Nucleus accumbens (tissue), 56 donors: ENCODE data around the gene KCNK5.

Source experiments
- DNase-seq, 56 donors: peaks; one replicate each; lab custom pipeline; 2025; lab: John Stamatoyannopoulos, UW

Gene KCNK5

DNA sequence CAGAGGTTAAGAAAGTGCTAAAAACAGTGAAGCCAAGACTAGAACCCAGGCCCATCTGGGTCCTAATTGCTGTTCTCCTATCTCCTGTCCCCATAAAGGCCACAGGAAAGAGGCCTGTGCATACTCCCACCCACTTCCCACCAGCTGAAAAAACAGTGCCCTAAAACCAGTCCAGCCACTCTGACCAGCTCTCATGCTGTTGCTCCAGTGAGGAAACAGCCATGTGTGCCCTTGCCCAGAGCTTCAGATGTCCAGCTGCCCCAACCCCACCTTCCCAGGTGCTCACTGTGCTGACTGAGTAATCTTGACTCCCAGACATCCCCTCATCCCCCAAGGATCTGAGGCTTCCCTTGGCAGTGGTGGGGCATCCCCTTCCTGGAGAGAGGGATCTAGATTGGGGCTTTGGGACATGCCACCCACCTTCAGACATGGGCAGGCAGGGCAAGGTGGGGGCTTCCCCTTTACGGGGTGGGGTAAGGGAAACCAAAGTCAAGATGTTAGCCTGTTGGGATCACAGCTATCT, 28.7 kb downstream of the KCNK5 start:
- no peak for DNase-seq

DNA sequence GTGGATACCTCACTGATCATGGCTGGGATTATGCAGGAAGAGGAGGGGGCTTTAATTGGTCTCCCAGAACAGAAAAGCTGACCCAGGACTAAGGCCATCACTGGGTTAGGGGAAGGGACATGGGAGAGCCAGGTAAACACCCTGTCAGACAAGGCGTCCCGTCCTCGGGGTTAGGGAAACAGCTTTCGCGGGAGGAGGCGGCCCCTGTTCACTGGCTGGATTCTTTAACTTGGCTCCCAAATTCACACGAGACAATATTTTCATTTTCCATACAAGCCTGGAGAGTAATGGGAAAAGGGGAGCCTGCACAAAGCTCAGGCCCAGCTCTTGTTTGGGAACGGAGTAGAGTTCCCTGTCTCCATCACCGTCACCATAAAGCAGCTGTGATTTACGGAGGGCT, 29.3 kb downstream of the KCNK5 start:
- DNase-seq = no peak

DNA sequence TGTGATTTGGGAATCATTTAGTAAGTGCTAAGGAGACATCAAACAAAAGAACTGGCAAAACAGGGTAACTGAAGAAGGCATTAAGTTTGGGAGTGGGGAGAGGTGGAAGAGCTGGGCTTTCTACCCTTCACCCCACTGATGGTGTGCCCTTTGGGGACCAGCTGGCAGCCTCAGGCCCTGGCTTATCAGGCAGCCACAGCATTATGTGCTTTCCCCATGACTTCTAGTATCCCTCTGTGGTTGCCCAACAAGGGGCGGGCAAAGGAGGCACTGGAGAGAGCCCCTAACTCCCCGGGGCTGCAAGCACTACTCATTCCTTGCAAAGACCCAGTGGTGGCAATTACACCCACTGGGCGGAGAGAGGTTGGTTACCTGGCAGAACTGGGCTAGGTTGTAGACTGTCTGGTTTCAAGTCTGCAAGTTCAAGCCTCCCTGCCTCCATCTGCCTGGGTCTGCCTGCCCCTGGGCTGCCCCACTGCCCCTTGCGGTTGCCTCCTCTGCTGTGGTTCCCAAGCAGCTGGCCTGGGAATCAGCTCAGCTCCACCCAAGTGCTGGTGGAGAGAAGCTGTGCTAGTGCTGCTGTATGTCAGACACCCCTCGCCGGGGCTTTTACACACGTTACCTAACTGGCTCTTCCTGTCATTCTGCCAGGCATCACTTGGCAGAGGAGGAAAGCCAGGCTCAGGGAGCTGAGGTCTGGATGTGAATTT, 29.9 kb downstream of the KCNK5 start:
- no peak for DNase-seq

DNA sequence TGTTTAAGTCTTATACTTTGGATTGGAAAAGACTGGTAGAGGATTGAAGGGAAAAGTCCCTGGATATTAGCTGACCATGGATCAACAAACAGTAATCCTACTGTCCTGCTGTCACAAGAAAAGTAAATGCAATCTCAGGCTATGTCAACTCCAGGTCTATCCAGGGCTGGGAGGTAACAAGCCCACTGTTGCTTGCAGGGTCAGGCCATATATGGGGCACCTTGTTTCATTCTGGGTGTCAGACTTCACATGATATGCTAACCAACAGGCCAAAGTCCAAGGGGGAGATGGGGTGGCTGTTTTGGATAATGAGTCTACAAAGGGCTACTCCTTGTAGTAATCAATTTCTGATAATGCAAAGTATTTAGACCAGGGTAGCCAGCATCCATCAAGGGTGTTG, 30.7 kb downstream of the KCNK5 start:
- DNase-seq = no peak

DNA sequence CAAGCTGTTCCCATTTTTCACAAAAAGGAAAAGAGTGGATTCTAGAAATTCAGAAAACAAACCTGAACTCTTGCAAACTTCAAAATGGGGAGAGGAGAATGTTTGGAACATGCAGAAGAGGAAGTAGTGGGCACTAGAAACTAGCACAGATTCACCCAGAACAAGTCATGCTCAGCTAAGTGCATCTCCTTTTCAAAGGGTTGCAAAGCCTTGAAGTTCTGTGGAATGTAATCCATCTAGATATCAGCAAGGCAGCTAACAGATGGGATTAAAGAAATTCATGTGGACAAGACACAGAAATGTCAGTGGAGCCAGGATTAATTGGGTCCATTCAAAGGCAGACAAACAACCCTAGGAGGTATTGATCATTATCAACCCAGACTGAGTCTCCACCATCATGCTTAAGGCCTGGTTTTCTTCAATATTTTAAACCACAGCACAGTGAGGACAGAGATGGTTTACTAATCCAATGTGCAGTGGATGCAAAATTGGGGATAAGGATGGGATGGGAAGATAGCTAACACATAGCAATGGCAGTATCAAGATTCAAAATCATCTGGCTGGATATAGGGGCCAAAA, 31.3 kb downstream of the KCNK5 start:
- no peak for DNase-seq

DNA sequence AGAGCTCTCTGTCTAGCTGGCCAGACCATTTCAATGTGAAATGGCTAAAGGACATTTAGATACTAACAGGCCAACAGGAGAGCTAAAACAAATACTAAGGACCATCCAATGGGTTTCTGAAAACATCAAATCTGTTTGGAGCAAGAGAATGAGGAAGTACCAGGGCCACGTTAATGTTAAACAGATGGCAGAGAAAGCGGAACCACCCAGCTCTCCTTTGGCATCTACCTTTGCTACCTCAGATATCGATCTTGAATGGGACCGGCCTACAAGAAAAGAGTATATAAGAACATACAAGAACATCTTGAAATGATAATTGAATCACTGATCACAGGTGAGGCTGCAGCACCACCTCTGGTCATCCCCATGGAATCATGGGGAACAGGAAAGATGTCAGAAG, 31.8 kb downstream of the KCNK5 start:
- DNase-seq = no peak

DNA sequence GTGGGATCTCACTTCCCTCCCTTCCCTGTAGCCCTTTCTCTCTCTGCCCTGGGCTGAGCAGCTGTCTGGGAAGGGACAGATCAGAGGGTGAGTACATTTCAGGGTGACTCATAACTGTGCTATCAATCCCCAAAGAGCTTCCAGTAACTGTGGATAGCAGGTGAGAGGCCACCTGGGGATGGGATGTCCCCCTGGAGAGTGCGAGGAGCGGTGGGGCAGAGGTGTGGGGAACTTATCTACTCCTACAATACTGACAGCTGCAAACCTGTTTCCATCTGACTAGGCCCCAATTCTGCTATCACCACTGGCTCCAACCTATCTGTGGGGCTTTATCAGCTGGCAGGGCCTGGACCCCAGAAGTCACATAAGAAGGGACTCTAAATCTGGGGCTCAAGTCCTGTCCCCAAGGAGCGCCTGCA, 32.6 kb downstream of the KCNK5 start:
- no peak for DNase-seq

DNA sequence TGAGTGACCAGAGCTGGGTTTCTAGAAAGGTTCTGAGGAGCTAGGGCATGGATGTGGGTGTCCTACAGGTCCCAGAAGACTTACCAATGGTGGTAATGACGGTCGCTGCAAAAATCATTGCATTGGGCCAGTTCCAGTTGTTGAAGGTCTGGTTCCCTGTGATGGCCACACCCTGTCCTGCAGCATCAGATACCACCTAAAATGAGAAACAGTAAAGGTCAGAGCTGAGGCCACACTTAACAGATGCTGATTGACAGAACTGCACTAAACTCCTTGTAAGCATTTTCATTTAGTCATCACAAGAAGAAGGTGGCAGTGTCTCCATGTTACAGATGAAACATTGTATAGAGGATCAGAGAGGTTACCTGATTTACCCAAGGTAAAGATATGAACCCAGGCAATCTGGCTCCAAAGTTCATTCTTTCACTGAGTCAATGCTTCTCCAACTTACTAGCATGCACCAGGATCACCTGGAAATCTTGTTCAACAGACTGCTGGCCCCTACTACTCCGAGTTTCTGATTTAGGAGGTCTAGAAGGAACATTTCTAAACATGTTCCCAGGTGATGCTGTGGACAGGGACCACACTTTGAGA, 33.4 kb downstream of the KCNK5 start:
- DNase-seq = no peak

DNA sequence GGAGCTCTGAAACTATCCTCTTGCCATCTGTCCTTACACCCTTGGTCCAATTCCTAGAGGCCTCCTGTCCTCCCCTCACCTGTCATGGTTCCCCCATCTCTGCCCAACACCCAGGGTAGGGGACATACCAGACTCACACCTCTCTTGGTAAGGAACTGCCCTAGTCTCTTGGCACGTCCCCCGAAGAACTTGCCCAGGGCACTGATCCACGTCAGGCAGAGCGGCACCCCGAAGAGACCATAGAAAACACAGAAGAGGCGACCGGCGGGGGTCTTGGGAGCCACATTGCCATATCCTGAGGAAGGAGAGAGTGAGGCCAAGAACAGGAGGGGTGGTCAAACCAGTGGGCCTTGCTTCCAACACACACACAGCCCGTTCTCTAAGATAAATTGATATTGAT, 34.8 kb downstream of the KCNK5 start:
- no peak for DNase-seq

DNA sequence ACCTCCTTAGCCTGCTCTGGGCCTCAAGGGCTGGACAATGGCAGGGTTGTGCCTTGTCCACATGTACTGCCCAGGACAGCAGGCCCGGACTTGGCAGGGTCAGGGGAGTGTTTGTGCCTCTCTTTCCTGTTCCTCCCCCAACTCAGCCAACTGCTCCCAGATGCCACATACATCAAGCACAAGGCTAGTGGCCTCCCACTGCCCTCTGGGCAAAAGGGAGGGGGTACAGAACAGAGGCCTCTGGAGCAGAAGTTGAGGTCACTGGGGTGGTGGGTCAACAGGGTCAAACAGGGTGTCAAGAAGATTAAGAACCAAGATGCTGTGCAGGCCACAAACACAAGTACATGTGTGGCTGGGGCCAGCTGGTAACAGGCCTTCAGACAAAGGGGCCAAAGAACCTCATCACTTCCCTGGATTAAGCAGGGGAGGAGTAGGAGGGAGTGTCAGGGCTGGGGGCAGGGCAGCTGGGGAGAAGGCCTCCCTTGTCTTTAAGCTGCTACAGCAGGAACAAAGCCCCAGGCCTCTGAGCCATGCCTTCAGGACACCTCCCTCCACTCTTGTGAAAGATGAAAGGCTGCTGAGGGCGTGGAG, 36.0 kb downstream of the KCNK5 start:
- peak in 3 of 56 donors; percentile 3 to 17 (median 12) for DNase-seq

DNA sequence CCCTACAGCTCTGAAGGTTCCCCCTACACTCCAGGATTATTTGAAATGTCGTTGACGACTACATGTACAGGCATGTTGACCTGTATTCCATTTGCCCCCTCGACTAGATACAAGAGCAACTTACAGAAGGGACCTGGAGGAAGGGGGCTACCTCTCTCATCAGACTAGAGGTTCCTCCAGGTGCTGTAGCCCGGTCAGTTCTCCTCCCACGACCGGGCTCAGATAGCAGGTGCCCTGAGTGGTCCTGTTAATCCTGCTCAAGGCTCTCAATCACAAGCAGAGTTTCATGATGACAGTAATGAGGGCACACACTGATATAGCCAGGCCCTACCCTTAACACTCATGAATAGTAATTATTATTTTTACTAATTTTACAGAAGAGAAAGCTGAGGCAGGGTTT, 36.5 kb downstream of the KCNK5 start:
- DNase-seq = no peak

DNA sequence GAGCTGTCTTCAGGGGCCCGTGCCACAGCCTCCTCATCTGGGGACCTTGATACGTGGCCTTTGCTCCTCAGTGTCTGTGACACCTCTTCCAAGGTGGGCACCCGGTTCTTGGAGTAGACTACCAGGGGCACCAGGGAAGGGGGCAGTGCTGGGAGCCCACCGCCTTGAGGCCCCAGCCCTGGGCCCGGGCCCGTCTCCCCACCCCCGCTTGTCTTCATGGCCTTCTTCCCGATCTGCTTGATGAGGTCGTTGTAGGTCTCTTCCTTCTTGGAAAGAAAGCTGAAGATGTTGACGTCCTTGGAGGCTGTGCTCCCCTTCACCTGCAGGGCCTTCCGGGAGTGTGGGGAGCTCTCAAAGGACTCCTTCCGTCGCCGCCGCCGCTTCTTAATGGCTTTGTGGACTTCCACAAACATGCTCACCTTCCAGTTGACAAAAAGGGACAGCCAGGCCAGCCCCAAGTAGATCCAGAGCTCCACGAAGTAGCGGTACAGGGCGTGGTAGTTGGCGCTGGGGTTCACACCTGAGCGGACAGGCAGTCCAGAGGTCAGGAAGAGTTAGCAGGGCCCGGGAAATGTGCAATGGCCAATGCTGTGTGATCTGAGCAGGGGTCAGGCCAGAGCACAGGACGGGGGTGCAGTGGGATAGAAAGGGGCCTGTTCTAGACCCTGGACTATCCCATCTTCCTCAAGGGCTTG, 37.9 kb downstream of the KCNK5 start:
- DNase-seq = no peak

DNA sequence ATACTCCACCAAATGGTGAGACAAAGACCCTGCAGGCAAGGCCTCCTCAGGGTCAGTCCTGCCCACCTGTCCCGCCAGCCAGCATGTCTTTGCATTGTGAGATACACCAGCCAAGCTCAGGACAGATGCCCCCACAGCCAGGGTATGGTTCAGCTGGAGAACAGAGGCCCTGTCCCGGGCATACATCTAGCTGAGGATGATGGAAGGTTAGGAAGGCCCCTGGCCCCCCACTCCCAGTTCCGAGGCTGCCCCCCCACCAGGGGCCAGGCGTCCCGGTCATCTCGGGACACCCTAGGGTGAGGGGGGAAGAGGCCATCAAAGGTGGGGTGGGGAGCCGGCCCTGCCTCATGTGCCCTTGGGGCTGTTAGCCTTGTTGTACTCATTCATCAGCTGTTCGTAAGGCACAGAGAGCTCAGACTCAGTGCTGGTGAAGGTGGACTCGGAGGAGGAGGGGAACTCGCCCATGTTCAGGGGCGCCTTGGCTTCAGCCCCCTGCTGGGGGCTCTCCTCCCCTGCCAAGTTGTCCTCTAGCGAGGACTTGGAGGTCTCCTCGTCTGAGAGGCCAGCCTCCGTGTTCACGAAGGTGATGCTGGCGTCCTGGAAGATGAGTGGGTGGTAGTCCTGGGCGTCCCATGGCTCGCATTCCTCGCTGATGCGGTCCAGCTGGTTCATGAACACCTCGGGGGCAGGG, 38.6 kb downstream of the KCNK5 start:
- DNase-seq = no peak

DNA sequence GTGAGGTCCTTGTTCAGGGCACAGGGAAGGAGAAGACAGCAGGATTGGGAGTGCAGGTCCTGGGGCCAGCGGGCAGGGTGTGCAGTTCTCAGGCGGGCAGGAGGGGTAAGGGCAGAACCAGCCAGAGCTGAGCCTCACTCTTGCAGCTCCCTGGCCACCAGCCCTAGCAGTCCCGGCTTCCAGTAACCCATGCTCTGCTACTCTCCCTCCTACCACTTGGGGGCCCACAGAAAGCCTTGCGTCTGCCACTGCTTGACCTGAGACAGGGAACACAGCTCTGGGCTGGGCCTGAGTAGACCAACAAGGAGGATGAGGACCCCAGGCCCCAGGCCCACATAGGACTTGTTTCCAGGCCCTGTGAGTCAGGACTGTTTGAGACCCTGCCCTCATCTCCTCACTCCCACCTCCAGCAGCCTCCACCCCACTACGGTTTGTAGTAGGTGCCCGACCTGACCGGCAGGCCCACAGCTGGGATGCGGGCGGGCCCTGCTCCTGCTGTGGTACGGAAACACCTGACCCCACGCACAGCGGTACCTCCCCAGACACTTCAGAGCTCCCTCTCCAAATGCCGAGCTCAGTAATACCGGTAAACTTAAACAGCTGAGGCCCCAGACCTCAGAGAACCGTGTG, 39.2 kb downstream of the KCNK5 start:
- DNase-seq = peak in 21 of 56 donors; percentile 3 to 45 (median 12)

DNA sequence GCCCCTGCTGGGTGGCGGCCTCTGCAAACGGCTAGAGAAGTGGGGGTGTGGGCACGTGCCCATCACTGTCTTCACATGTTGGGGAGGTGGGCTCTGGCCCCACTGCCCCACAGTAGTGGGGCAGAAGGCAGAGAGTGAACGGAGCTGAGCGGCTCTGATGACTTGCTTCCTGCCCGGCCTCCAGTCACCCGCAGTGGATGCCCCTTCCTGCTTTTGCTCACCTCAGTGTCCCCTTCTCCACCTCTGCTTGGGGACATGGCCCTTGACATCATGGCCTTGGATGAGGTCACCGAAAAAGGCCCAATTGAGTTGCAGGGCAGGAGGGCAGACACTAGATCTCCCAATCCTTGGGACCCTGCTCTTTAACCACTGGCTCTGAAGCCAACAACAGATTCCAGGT, 40.1 kb downstream of the KCNK5 start:
- no peak for DNase-seq

DNA sequence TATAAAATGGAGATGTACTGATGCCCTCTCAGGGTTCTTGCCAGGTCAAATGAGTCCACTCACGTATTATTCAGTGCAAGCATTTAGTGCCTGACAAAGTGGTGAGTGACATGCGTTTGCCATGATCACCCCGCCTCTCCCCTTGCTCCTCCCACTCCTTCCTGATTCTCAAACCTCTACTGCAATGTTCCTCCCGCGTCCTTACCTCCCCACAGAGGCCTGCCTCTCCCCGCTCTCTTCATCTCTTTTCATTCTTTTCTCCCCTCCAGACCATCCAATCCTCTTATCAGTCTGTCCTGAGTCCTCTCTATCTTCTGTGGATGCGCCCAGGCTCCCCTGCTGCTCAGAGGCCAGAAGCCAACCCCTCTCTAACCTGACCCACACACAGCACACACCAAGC, 40.7 kb downstream of the KCNK5 start:
- no peak for DNase-seq

DNA sequence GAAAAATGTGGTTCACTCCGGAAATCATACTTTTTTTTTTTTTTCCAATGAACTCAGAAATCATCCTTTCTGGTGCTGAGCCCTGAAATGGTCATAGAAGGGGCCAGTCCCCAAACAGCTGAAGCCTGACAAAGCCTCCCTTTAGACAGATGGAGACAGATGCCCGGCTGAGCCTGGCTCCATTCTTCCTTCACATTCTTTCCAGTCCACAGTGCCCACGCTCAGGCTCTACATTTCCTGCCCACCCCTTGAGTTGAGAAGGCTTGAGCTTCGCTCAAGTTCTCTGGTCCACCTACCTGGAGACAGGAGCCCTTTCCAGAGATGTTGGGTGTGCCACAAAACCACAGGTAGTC, 41.2 kb downstream of the KCNK5 start:
- DNase-seq = no peak

DNA sequence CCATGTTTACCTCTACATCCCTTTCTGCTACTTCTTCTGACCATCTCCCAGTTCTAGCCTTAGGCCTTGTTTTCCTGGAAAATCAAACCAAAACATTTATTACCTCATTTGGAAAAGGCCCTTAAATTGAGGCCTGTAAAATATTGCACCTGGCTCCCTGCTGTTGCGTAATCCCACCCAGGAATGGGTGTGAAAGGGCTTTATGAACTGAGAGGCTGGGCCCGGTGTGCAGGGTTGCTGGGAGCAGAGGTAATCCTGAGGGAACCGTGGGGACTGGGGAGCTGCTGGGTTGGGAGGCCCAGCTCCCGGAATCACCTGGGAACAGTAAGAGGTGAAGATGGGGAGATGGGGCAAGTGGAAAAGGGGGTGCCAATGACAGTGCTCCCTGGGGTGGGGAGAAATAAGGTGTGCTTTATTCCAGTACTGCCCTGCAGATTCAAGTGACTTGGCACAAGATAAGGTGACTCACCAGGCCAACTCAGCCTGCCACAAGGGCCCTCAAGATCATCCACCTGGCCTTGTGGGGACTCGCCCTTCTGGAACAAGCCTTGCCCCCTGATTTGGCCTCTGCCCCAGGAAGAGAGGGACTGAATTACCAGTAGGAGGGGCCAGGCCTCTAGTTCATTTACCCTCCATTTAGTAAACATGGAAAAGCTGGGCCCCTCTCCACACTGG, 44.2 kb downstream of the KCNK5 start:
- DNase-seq = no peak

DNA sequence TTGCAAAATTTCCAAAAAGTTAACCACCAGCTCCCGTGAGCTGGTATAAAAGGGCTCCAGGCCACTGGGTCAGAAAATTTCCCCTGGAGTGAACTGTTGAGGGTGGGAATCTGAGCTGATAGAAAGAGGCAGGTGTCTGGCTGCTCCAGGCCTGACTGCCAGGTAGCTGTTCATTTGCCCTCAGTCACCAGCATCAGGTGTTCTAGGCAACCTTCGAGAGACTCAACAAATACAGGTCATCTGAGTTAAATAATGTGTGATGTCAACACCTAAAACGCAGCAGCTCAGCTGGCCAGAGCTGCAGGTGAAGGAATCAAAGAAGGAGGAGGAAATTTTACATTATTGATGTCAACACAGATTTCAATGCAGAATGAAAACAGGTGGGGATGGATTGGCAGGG, 46.7 kb downstream of the KCNK5 start:
- DNase-seq = no peak
